Measurements from ENCODE around the gene TREM2.

The TREM2 gene

DNA sequence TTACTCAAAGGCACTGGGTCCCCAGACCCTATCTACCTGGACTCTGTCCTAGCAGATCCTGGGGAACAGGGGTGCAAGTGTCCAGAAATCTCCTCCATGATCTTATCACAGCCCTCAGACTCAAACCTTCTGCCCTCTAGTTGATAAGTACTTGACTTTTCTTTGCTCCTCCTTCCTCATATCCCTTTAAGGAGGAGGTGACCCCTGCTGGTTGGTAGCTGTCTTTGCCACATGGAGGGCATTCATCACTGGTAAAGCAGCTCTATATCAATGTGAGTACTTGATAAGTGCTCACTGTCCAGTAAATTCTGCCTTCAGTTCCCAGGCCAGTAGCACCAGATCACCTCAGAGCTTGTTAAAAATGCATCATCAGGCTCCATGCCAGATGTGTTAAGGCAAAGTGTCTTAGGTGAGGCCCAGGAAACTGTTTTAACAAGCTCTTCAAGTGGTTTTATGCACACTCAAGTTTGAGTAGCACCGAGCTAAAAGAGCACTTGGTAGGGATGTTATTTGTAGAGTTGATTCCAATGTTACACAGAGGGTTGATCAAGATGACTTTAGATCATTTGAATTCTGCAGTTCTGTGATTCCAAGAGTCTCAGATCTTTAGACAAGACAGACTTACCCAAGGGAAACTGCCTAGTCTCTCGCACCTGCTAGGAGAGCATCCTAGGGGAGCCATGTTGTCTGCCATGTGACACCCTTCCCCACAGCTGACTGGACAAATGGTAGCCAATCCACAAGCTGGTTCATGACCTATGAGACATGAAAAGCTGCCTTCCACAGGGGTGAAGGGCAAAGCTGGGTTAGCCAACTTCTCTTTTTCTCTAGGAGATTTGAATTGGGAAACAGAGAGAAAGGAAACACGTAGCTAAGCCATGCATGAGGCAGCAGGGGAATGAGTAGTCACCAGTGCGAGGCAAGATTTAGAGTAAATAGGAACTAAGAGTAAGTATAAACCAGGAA lies 19.4 kb upstream of the TREM2 start:
- peak; percentile 74 for TF ChIP-seq CTCF (IDR thresholded peaks at IDR 0.05; ENCODE audit: low read depth, low read length, missing control alignments)
- DNase-seq (ENCODE audit: low read depth) = no peak
- H3K4me3 ChIP-seq (ENCODE audit: low read depth, low read length) = no peak overlapping the region

DNA sequence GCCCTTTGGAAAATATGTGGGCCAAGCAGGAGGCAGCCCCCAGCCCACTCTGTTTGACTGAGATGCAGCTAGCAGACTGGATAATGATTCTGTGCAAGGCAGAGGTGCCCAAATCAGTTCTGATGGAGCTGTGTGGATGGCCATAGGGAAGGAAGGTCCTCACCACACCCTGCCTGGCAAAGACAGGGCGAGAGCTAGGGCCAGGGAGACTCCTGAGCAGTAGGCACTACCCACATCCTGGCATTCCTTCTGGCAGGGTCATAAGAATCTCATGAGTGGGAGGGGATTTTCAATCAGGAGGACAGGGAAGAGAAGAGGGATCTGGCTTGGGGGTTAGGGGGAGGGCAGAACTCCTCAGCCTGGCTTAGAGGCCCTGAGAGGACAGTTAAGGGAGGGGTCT lies 18.6 kb upstream of the TREM2 start:
- no peak for DNase-seq (ENCODE audit: low read depth)
- TF ChIP-seq CTCF (IDR thresholded peaks at IDR 0.05; ENCODE audit: low read depth, low read length, missing control alignments) = no peak
- no peak overlapping the region for H3K4me3 ChIP-seq (ENCODE audit: low read depth, low read length)

GRCh38 chr6:41179163-41179562 lies 16.2 kb upstream of the TREM2 start:
- no peak for TF ChIP-seq CTCF (IDR thresholded peaks at IDR 0.05; ENCODE audit: low read depth, low read length, missing control alignments)
- DNase-seq (ENCODE audit: low read depth) = no peak
- H3K4me3 ChIP-seq (ENCODE audit: low read depth, low read length) = no peak overlapping the region

- DNase-seq (ENCODE audit: low read depth) = no peak
- H3K4me3 ChIP-seq (ENCODE audit: low read depth, low read length) = no peak overlapping the region
- TF ChIP-seq CTCF (IDR thresholded peaks at IDR 0.05; ENCODE audit: low read depth, low read length, missing control alignments) = no peak
These were observed 14.8 kb upstream of the TREM2 start for GRCh38 chr6:41177695-41178094.

DNA sequence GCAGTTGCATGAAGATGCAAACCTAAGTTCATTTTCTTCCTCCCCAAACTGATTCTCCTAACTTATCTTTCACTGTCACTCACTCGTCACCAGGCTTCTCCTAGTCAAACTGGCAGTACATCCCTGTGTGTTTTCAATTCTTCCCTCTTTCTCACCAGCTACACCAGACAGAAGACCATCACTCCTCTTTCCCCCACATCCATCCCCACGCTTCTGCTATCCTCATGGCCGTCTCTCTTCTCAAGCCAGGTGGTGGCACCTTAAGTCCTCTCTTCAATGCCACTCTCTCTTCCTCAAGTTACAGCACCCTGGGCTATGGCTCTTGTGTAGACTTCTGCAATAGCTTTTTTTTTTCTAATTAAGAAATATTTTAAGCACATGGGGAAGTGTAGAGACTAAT lies 14.4 kb upstream of the TREM2 start:
- no peak for TF ChIP-seq CTCF (IDR thresholded peaks at IDR 0.05; ENCODE audit: low read depth, low read length, missing control alignments)
- no peak overlapping the region for H3K4me3 ChIP-seq (ENCODE audit: low read depth, low read length)
- no peak for DNase-seq (ENCODE audit: low read depth)

- no peak overlapping the region for H3K4me3 ChIP-seq (ENCODE audit: low read depth, low read length)
- no peak for TF ChIP-seq CTCF (IDR thresholded peaks at IDR 0.05; ENCODE audit: low read depth, low read length, missing control alignments)
- no peak for DNase-seq (ENCODE audit: low read depth)
These were observed 13.3 kb upstream of the TREM2 start for GRCh38 chr6:41176189-41176588.

DNA sequence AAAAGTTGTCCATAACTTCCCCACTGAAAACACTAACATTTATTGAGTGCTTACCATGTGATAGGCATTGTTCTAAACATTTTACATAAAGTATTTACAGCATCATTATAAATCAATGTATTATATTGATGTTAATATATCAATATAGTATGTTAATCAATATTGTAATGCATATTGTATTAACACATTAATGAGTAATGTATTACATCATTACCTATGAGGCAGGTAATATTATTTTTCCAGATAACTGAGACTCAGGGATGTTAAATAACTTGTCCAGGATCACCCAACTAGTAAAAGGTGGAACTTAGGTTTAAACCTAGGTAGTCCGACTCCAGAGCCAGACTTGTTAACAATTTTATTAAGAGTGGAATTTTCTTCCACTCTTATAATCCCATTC lies 12.2 kb upstream of the TREM2 start:
- no peak for DNase-seq (ENCODE audit: low read depth)
- no peak overlapping the region for H3K4me3 ChIP-seq (ENCODE audit: low read depth, low read length)
- TF ChIP-seq CTCF (IDR thresholded peaks at IDR 0.05; ENCODE audit: low read depth, low read length, missing control alignments) = no peak

All from GM12864 (cell line).